GM12801 (cell line): ENCODE measurements around the gene KDM4B.

Source experiments
- CTCF ChIP-seq: IDR thresholded peaks from one replicate; pipeline ENCODE4 v1.5.1; 2011; ENCODE audit warnings: control low read depth; ENCODE audit not compliant: insufficient read length; ENCODE audit errors: extremely low read depth

The KDM4B gene

GRCh38 chr19:5129691-5130090, 160.8 kb downstream of the KDM4B start:
- no peak for TF ChIP-seq CTCF

GRCh38 chr19:5130371-5131030, 161.6 kb downstream of the KDM4B start:
- TF ChIP-seq CTCF: no peak

GRCh38 chr19:5131031-5131505, 162.2 kb downstream of the KDM4B start:
- TF ChIP-seq CTCF: no peak

GRCh38 chr19:5131506-5132205, 162.7 kb downstream of the KDM4B start:
- TF ChIP-seq CTCF: no peak

- no peak for TF ChIP-seq CTCF
Observed at GRCh38 chr19:5132206-5132560, 163.3 kb downstream of the KDM4B start.

- TF ChIP-seq CTCF: no peak
Observed at GRCh38 chr19:5132698-5133651, 164.1 kb downstream of the KDM4B start.

- no peak for TF ChIP-seq CTCF
Observed at GRCh38 chr19:5133986-5134595, 165.2 kb downstream of the KDM4B start.
